PC-9 (cell line): ENCODE results near the gene CIITA.

Experiments used
- EZH2 ChIP-seq: fragments of 200-600 bp; sonication (generic); IDR thresholded peaks from 2 replicates; pipeline ENCODE4 v1.8.0; 2017; ENCODE audit warnings: antibody characterized with exemption, low read depth
- TF ChIP-seq, protein P1 (sequence below): fragments of 200-600 bp; sonication (generic); conservative IDR thresholded peaks from 2 replicates; pipeline ENCODE4 v1.6.1; 2017; ENCODE audit warnings: mixed run types, antibody characterized with exemption, mild to moderate bottlenecking, moderate library complexity

GRCh38 chr16:10935226-10935915 lies 58.4 kb downstream of the CIITA start:
- TF ChIP-seq EZH2, result no peak
- TF ChIP-seq, protein P1, sequence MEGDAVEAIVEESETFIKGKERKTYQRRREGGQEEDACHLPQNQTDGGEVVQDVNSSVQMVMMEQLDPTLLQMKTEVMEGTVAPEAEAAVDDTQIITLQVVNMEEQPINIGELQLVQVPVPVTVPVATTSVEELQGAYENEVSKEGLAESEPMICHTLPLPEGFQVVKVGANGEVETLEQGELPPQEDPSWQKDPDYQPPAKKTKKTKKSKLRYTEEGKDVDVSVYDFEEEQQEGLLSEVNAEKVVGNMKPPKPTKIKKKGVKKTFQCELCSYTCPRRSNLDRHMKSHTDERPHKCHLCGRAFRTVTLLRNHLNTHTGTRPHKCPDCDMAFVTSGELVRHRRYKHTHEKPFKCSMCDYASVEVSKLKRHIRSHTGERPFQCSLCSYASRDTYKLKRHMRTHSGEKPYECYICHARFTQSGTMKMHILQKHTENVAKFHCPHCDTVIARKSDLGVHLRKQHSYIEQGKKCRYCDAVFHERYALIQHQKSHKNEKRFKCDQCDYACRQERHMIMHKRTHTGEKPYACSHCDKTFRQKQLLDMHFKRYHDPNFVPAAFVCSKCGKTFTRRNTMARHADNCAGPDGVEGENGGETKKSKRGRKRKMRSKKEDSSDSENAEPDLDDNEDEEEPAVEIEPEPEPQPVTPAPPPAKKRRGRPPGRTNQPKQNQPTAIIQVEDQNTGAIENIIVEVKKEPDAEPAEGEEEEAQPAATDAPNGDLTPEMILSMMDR, result no peak
